Ovary (tissue), 3 donors: Measurements from ENCODE around the gene IL1RAPL2.

Experiments
- POLR2A ChIP-seq: fragments of 450-650 bp; IDR thresholded peaks from one replicate; pipeline ENCODE4 v1.6.1; 2017; ENCODE audit warnings: antibody characterized with exemption, mild to moderate bottlenecking, moderate library complexity
- TF ChIP-seq, protein P1 (sequence below), 3 donors: fragments of 450-650 bp in 2 of 3; fragments of 200-600 bp in 1 of 3; IDR thresholded peaks; one replicate each; pipeline versions ENCODE4 v1.5.1 to v1.8.0; 2016 to 2022; ENCODE audit warnings: antibody characterized with exemption in 3 of 3, mild to moderate bottlenecking in 1 of 3
- donor health status: DM: no; HTN: no; CAD: no.

DNA sequence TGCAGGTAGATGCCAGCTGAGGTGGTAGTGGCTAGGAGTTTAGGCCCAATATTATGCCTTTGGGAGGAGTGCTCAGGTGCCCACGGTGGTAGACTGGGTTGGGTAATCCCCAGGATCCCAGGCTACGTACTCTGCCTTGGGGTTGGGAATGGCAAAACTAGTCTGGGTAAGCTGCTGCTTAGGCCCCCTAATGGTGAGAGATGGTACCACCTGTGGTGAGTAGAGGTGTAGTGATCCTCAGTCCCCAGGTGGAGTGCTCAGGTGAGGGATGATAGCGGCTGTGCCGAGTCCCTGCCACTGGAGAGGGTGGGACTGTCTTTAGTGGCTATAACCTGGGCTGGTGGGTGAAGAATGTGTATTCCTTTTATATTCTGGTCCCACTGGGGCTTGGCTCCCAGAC, 75.2 kb downstream of the IL1RAPL2 start:
- TF ChIP-seq, protein P1, sequence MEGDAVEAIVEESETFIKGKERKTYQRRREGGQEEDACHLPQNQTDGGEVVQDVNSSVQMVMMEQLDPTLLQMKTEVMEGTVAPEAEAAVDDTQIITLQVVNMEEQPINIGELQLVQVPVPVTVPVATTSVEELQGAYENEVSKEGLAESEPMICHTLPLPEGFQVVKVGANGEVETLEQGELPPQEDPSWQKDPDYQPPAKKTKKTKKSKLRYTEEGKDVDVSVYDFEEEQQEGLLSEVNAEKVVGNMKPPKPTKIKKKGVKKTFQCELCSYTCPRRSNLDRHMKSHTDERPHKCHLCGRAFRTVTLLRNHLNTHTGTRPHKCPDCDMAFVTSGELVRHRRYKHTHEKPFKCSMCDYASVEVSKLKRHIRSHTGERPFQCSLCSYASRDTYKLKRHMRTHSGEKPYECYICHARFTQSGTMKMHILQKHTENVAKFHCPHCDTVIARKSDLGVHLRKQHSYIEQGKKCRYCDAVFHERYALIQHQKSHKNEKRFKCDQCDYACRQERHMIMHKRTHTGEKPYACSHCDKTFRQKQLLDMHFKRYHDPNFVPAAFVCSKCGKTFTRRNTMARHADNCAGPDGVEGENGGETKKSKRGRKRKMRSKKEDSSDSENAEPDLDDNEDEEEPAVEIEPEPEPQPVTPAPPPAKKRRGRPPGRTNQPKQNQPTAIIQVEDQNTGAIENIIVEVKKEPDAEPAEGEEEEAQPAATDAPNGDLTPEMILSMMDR (IDR thresholded peaks at IDR 0.05): no peak
- no peak for TF ChIP-seq POLR2A
